ENCODE results near the gene IL6ST.

Gene IL6ST

DNA sequence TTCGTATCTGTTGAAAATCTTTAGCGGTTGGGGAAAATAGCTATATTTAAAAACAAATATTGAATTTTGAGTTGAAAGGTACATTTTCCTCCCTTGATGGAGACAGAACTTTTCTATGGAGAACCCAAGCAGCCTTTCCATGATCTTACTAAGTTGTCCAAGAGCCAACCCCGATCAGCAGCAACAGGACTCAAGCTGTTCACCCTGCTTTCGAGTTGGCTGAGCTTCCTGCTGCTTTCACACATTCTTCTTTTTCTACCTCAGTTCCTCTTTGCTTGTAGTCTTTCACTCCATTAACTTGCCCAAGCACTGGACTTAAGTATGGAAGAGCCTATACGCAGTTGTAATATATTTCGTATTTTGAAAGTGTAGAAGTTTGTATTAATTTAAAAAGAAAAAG, 59.4 kb downstream of the IL6ST start:
- H4K20me1 ChIP-seq (ENCODE audit: insufficient read depth, low read length) = no peaks in the 10 kb centered on the region
- H3K9ac ChIP-seq (ENCODE audit: low read depth, low read length) = no peak overlapping the region
- DNase-seq (no peak), ATAC-seq (ENCODE audit: insufficient read depth, low read depth) (no peak)
- no peaks in the 10 kb centered on the region for H3K4me1 ChIP-seq (ENCODE audit: insufficient read depth, low read length)
- H3K27me3 ChIP-seq (ENCODE audit: insufficient read depth, low read length, poor library complexity) = no peaks in the 10 kb centered on the region
- H3K9me3 ChIP-seq (ENCODE audit: insufficient read depth, low read length, severe bottlenecking) = no peaks in the 10 kb centered on the region
- TF ChIP-seq CTCF (IDR thresholded peaks at IDR 0.05; ENCODE audit: borderline replicate concordance, extremely low read depth, low read length, poor library complexity, severe bottlenecking) (no peak), EZH2 (IDR thresholded peaks at IDR 0.05; ENCODE audit: borderline replicate concordance, low read depth, low read length, severe bottlenecking) (no peak)
- H2AFZ ChIP-seq (ENCODE audit: low read depth, low read length) = no peak overlapping the region
- H3K79me2 ChIP-seq (ENCODE audit: insufficient read depth, low read length) = no peaks in the 10 kb centered on the region
- no peaks in the 10 kb centered on the region for H3K36me3 ChIP-seq (ENCODE audit: insufficient read depth, low read length)
- H3K4me2 ChIP-seq (ENCODE audit: insufficient read depth, low read length) = no peak overlapping the region
- H3K4me3 ChIP-seq (ENCODE audit: low read depth in 1 of 2, low read length in 2 of 2) = no peak overlapping the region
- H3K27ac ChIP-seq (ENCODE audit: low read length) = no peak overlapping the region

GRCh38 chr5:55934720-55935119, 60.0 kb downstream of the IL6ST start:
- Histone ChIP-seq H3K36me3 (ENCODE audit: insufficient read depth, low read length) (no peaks in the 10 kb centered on the region), H2AFZ (ENCODE audit: low read depth, low read length) (no peak overlapping the region), H3K27ac (ENCODE audit: low read length) (no peak overlapping the region), H4K20me1 (ENCODE audit: insufficient read depth, low read length) (no peaks in the 10 kb centered on the region), H3K9me3 (ENCODE audit: insufficient read depth, low read length, severe bottlenecking) (no peaks in the 10 kb centered on the region), H3K4me2 (ENCODE audit: insufficient read depth, low read length) (no peak overlapping the region), H3K79me2 (ENCODE audit: insufficient read depth, low read length) (no peaks in the 10 kb centered on the region), H3K4me1 (ENCODE audit: insufficient read depth, low read length) (no peaks in the 10 kb centered on the region), H3K27me3 (ENCODE audit: insufficient read depth, low read length, poor library complexity) (no peaks in the 10 kb centered on the region), H3K4me3 (ENCODE audit: low read depth in 1 of 2, low read length in 2 of 2) (no peak overlapping the region), H3K9ac (ENCODE audit: low read depth, low read length) (no peak overlapping the region)
- no peak for DNase-seq
- TF ChIP-seq CTCF (IDR thresholded peaks at IDR 0.05; ENCODE audit: borderline replicate concordance, extremely low read depth, low read length, poor library complexity, severe bottlenecking) (no peak), EZH2 (IDR thresholded peaks at IDR 0.05; ENCODE audit: borderline replicate concordance, low read depth, low read length, severe bottlenecking) (no peak)
- ATAC-seq (ENCODE audit: insufficient read depth, low read depth) = no peak

DNA sequence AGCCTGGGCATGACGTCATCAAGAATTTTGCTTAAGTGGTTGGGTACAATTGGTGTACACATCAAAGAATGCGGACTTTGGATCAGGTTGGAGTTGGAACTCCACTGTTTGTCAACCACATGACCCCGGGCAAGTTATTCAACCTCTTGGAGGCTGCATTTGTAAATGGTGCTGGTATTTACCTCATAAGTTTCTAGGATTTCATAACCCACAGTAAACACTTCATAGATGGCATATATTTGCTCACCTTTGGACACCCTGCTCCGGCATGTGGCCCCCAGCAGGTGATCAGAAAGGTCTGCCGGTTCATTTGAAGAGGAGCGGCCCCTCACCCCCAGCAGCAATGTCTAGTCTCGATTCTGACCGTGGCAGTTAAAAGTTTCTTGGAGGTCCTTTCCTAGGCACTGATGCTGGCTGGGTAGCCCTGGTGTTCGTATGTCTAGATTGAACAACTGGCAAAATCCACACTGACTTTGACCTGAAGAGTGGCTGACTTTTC, 60.6 kb downstream of the IL6ST start:
- no peaks in the 10 kb centered on the region for H3K27me3 ChIP-seq (ENCODE audit: insufficient read depth, low read length, poor library complexity)
- no peaks in the 10 kb centered on the region for H3K4me1 ChIP-seq (ENCODE audit: insufficient read depth, low read length)
- no peaks in the 10 kb centered on the region for H3K9me3 ChIP-seq (ENCODE audit: insufficient read depth, low read length, severe bottlenecking)
- no peak overlapping the region for H3K4me2 ChIP-seq (ENCODE audit: insufficient read depth, low read length)
- ATAC-seq (ENCODE audit: insufficient read depth, low read depth) (no peak), DNase-seq (no peak)
- H3K4me3 ChIP-seq (ENCODE audit: low read depth in 1 of 2, low read length in 2 of 2) = no peak overlapping the region
- no peaks in the 10 kb centered on the region for H3K79me2 ChIP-seq (ENCODE audit: insufficient read depth, low read length)
- no peak overlapping the region for H2AFZ ChIP-seq (ENCODE audit: low read depth, low read length)
- no peaks in the 10 kb centered on the region for H4K20me1 ChIP-seq (ENCODE audit: insufficient read depth, low read length)
- H3K36me3 ChIP-seq (ENCODE audit: insufficient read depth, low read length) = no peaks in the 10 kb centered on the region
- H3K27ac ChIP-seq (ENCODE audit: low read length) = no peak overlapping the region
- TF ChIP-seq CTCF (IDR thresholded peaks at IDR 0.05; ENCODE audit: borderline replicate concordance, extremely low read depth, low read length, poor library complexity, severe bottlenecking) = no peak
- TF ChIP-seq EZH2 (IDR thresholded peaks at IDR 0.05; ENCODE audit: borderline replicate concordance, low read depth, low read length, severe bottlenecking) = no peak
- no peak overlapping the region for H3K9ac ChIP-seq (ENCODE audit: low read depth, low read length)
